DMS53 treated with DMSO at 0.1 percent for 48 hours (cell line): ENCODE results near the gene FMNL2.
A peak's percentile ranks its signal among the peaks of the same experiment; 100 is the strongest.
"Not testable (repeated sequence)": the region's sequence is repeated elsewhere in the genome, so short reads cannot be mapped to it uniquely, and the experiment has no call there.

Experiments
- DNase-seq: peaks from one replicate; lab custom pipeline; 2025; ENCODE audit not compliant: unreplicated experiment; lab: John Stamatoyannopoulos, UW

FMNL2 gene

GRCh38 chr2:152466980-152467676, 132.2 kb downstream of the FMNL2 start:
- DNase-seq: no peak

- DNase-seq: no peak
Observed at GRCh38 chr2:152467677-152468410, 132.9 kb downstream of the FMNL2 start.

GRCh38 chr2:152468899-152469692, 134.1 kb downstream of the FMNL2 start:
- DNase-seq: no peak

- DNase-seq: no peak
Observed at GRCh38 chr2:152470861-152471854, 136.2 kb downstream of the FMNL2 start.

- no peak for DNase-seq
Observed at GRCh38 chr2:152472481-152472887, 137.5 kb downstream of the FMNL2 start.

GRCh38 chr2:152473151-152473857, 138.3 kb downstream of the FMNL2 start:
- peak; percentile 8 for DNase-seq

GRCh38 chr2:152474523-152474922, 139.5 kb downstream of the FMNL2 start:
- not testable (repeated sequence) for DNase-seq

- DNase-seq: no peak
Observed at GRCh38 chr2:152475982-152476381, 141.0 kb downstream of the FMNL2 start.

- no peak for DNase-seq
Observed at GRCh38 chr2:152477347-152478092, 142.5 kb downstream of the FMNL2 start.

- no peak for DNase-seq
Observed at GRCh38 chr2:152479282-152479681, 144.3 kb downstream of the FMNL2 start.

- DNase-seq: no peak
Observed at GRCh38 chr2:152480821-152481399, 145.9 kb downstream of the FMNL2 start.

- no peak for DNase-seq
Observed at GRCh38 chr2:152481881-152482583, 147.1 kb downstream of the FMNL2 start.

GRCh38 chr2:152483276-152484063, 148.5 kb downstream of the FMNL2 start:
- DNase-seq: no peak

- DNase-seq: no peak
Observed at GRCh38 chr2:152485954-152486736, 151.2 kb downstream of the FMNL2 start.

GRCh38 chr2:152486737-152487400, 151.9 kb downstream of the FMNL2 start:
- no peak for DNase-seq

- DNase-seq: no peak
Observed at GRCh38 chr2:152488075-152488474, 153.1 kb downstream of the FMNL2 start.
